SK-N-SH (cell line): Measurements from ENCODE around the gene BAAT. TPM values are rescaled to one million over a fixed set of nuclear protein-coding genes. Genes with fewer than 3 reads are reported as not detected.

ENCODE experiments used
- CTCF ChIA-PET: fragments of 300-600, 350-600 bp; formaldehyde crosslinking; extraction: SDS; loops from one replicate; lab custom pipeline; 2021; lab: Yijun Ruan, JAX
- POLR2A ChIA-PET: fragments of 350-600 bp; sonication (Branson Sonifier 250); formaldehyde crosslinking; extraction: SDS; loops from one replicate; lab custom pipeline; 2020; ENCODE audit warnings: antibody characterized with exemption, inconsistent platforms; lab: Yijun Ruan, JAX
- DNase-seq: peaks from one replicate; pipeline ENCODE4 v3.0.0; 2012
- H2AFZ ChIP-seq: fragments of 200-600 bp; sonication (generic); 2 replicates; pipeline ENCODE4 v1.8.1; 2016; ENCODE audit warnings: antibody characterized with exemption, mild to moderate bottlenecking, low read depth
- H3F3A ChIP-seq: fragments of 200-600 bp; sonication (generic); replicated peaks from 2 replicates; pipeline ENCODE3; 2016; ENCODE audit warnings: antibody characterized with exemption, mild to moderate bottlenecking; ENCODE audit not compliant: insufficient read depth
- H3K27ac ChIP-seq, 2 experiments: fragments of 200-500 bp in 1 of 2; fragments of 200-600 bp in 1 of 2; sonication (Bioruptor generic) in 1 of 2; sonication (generic), shearing (Covaris generic) in 1 of 2; 2 replicates each; pipeline versions ENCODE4 v1.5.1 to v1.6.1; 2014 to 2016; ENCODE audit warnings: low read depth in 2 of 2, inconsistent platforms in 1 of 2, low read length in 1 of 2, mild to moderate bottlenecking in 1 of 2, mixed read lengths in 1 of 2
- H3K27me3 ChIP-seq: fragments of 200-600 bp; sonication (generic), shearing (Covaris generic); 2 replicates; pipeline ENCODE4 v1.6.1; 2016; ENCODE audit warnings: mixed run types; ENCODE audit not compliant: insufficient read depth
- H3K36me3 ChIP-seq, 2 experiments: fragments of 200-500 bp in 1 of 2; fragments of 200-600 bp in 1 of 2; sonication (Bioruptor generic) in 1 of 2; sonication (generic) in 1 of 2; replicated peaks in 1 of 2; 2 replicates each; pipeline versions ENCODE3 to v1.5.1; 2014 to 2016; ENCODE audit warnings: low read length in 1 of 2, mild to moderate bottlenecking in 1 of 2; ENCODE audit not compliant: insufficient read depth in 2 of 2, control insufficient read depth in 1 of 2
- H3K4me1 ChIP-seq, 2 experiments: fragments of 200-500 bp in 1 of 2; fragments of 200-600 bp in 1 of 2; sonication (Bioruptor generic) in 1 of 2; sonication (generic), shearing (Covaris generic) in 1 of 2; 2 replicates each; pipeline versions ENCODE4 v1.5.1 to v1.6.1; 2014 to 2016; ENCODE audit warnings: low read depth in 1 of 2, low read length in 1 of 2, mixed run types in 1 of 2; ENCODE audit not compliant: insufficient read depth in 2 of 2, control insufficient read depth in 1 of 2
- H3K4me2 ChIP-seq: fragments of 200-600 bp; sonication (generic), shearing (Covaris generic); 2 replicates; pipeline ENCODE4 v1.6.1; 2017; ENCODE audit warnings: mixed run types
- H3K4me3 ChIP-seq, 2 experiments: fragments of 200-500 bp in 1 of 2; fragments of 200-600 bp in 1 of 2; sonication (Bioruptor generic) in 1 of 2; sonication (generic), shearing (Covaris generic) in 1 of 2; 2 replicates each; pipeline versions ENCODE4 v1.5.1 to v1.8.1; 2014 to 2016; ENCODE audit warnings: low read depth in 2 of 2, inconsistent platforms in 1 of 2, low read length in 1 of 2, mild to moderate bottlenecking in 1 of 2, mixed read lengths in 1 of 2, moderate library complexity in 1 of 2
- H3K79me2 ChIP-seq: fragments of 200-600 bp; sonication (generic); 2 replicates; pipeline ENCODE4 v1.8.1; 2017; ENCODE audit warnings: mild to moderate bottlenecking; ENCODE audit not compliant: insufficient read depth
- H3K9ac ChIP-seq: fragments of 200-600 bp; sonication (generic); 2 replicates; pipeline ENCODE4 v1.6.1; 2017; ENCODE audit warnings: mixed run types
- H3K9me2 ChIP-seq: fragments of 200-600 bp; sonication (generic); 2 replicates; pipeline ENCODE4 v1.6.1; 2017; ENCODE audit warnings: mixed run types
- H3K9me3 ChIP-seq: fragments of 200-600 bp; sonication (generic); 2 replicates; pipeline ENCODE4 v1.6.1; 2017; ENCODE audit warnings: mixed run types, mild to moderate bottlenecking, moderate library complexity
- H4K20me1 ChIP-seq: fragments of 200-600 bp; sonication (generic); 2 replicates; pipeline ENCODE4 v1.6.1; 2017; ENCODE audit warnings: mild to moderate bottlenecking, mixed run types; ENCODE audit not compliant: insufficient read depth
- ELF1 ChIP-seq: IDR thresholded peaks from 2 replicates; pipeline ENCODE4 v1.4.0; 2012
- FOXJ3 ChIP-seq: sonication (generic); formaldehyde crosslinking; IDR thresholded peaks from 2 replicates; pipeline ENCODE4 v1.5.1; 2020; ENCODE audit warnings: mild to moderate bottlenecking, missing genetic modification reagents
- FOXM1 ChIP-seq: IDR thresholded peaks from 2 replicates; pipeline ENCODE4 v1.4.0; 2012; ENCODE audit warnings: low read depth, mild to moderate bottlenecking
- GATA2 ChIP-seq: sonication (generic); formaldehyde crosslinking; IDR thresholded peaks from 2 replicates; pipeline ENCODE4 v1.5.0; 2020; ENCODE audit warnings: mild to moderate bottlenecking, missing genetic modification reagents
- MAX ChIP-seq: IDR thresholded peaks from 2 replicates; pipeline ENCODE4 v1.4.0; 2012; ENCODE audit warnings: low read depth
- MXI1 ChIP-seq: IDR thresholded peaks from 2 replicates; pipeline ENCODE4 v1.6.1; 2012; ENCODE audit warnings: mild to moderate bottlenecking, low read depth, low read length, improper control_type of control experiment
- NRF1 ChIP-seq: IDR thresholded peaks from 2 replicates; pipeline ENCODE4 v1.6.1; 2012; ENCODE audit warnings: low read depth, mild to moderate bottlenecking, low read length
- PBX3 ChIP-seq: IDR thresholded peaks from 2 replicates; pipeline ENCODE4; 2012
- POLR2AphosphoS5 ChIP-seq: IDR thresholded peaks from 2 replicates; pipeline ENCODE4 v1.6.1; 2012; ENCODE audit warnings: low read depth, low read length
- RXRA ChIP-seq: IDR thresholded peaks from 2 replicates; pipeline ENCODE4 v1.4.0; 2012; ENCODE audit warnings: low read depth, mild to moderate bottlenecking, borderline replicate concordance
- SIN3A ChIP-seq: IDR thresholded peaks from 2 replicates; pipeline ENCODE4 v1.6.1; 2012; ENCODE audit warnings: low read depth, mild to moderate bottlenecking, low read length, moderate library complexity, borderline replicate concordance
- TEAD4 ChIP-seq: IDR thresholded peaks from 2 replicates; pipeline ENCODE4 v1.4.0; 2012; ENCODE audit warnings: mild to moderate bottlenecking, borderline replicate concordance; ENCODE audit not compliant: insufficient read depth
- USF1 ChIP-seq: IDR thresholded peaks from 2 replicates; pipeline ENCODE4 v1.4.0; 2012; ENCODE audit warnings: low read depth, borderline replicate concordance
- YY1 ChIP-seq: IDR thresholded peaks from 2 replicates; pipeline ENCODE4 v1.4.0; 2012; ENCODE audit warnings: low read depth, mild to moderate bottlenecking
- polyA plus RNA-seq, 3 experiments: library from polyadenylated mRNA; depleted of rRNA; stranded (reverse); fragments of >200 nt; gene quantifications; 2 replicates each; pipeline ENCODE4 v1.2.3, GENCODE V29; 2012
- TF ChIP-seq, protein P1 (sequence below): IDR thresholded peaks from 2 replicates; pipeline ENCODE4 v1.4.0; 2012; ENCODE audit warnings: low read depth, borderline replicate concordance
- TF ChIP-seq, protein P2 (sequence below): IDR thresholded peaks from 2 replicates; pipeline ENCODE4 v1.6.1; 2012; ENCODE audit warnings: mild to moderate bottlenecking, low read depth, low read length, moderate library complexity

BAAT gene
- polyA plus RNA-seq, 1 of the 3 experiments (the other 2 are of a cell fraction), result 0.02 TPM

DNA sequence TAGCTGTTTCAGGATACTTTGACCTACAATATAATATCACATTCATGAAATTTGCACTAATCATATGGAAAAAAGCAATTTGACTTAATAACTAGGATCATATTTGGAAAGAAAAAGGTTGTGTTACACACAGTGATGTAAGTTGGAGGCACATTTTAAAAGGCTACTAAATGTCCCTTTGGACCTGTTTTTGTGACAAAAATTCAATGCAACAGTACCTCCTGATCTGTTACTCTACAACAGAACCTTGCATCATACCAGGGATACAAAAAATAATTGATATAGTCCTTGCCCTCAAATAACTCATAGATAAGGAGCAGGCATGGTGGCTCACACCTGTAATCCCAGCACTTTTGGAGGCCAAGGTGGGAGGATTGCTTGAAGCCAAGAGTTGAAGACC is 67.1 kb downstream of the BAAT start:
- Histone ChIP-seq H3K4me3 (no peak overlapping the region), H3K79me2 (no peaks in the 10 kb centered on the region), H3K9me3 (no peaks in the 10 kb centered on the region), H3K9ac (no peak overlapping the region), H3K27ac (no peak overlapping the region), H3K9me2 (no peaks in the 10 kb centered on the region), H3K27me3 (no peaks in the 10 kb centered on the region; the same call in 1 of the 2 replicates), H2AFZ (no peak overlapping the region), H4K20me1 (no peaks in the 10 kb centered on the region), H3K4me2 (no peak overlapping the region), H3F3A (no peaks in the 10 kb centered on the region), H3K4me1 (no peaks in the 10 kb centered on the region), H3K36me3 (no peaks in the 10 kb centered on the region)
- POLR2A ChIA-PET, result no interaction called here
- TF ChIP-seq SIN3A (no peak), MAX (no peak), PBX3 (no peak), RXRA (no peak), NRF1 (no peak), FOXM1 (no peak), FOXJ3 (CRISPR knock-in tag) (no peak), YY1 (no peak), GATA2 (CRISPR knock-in tag) (no peak), MXI1 (no peak), ELF1 (no peak), POLR2AphosphoS5 (no peak), USF1 (no peak), TEAD4 (no peak)
- TF ChIP-seq, protein P1, sequence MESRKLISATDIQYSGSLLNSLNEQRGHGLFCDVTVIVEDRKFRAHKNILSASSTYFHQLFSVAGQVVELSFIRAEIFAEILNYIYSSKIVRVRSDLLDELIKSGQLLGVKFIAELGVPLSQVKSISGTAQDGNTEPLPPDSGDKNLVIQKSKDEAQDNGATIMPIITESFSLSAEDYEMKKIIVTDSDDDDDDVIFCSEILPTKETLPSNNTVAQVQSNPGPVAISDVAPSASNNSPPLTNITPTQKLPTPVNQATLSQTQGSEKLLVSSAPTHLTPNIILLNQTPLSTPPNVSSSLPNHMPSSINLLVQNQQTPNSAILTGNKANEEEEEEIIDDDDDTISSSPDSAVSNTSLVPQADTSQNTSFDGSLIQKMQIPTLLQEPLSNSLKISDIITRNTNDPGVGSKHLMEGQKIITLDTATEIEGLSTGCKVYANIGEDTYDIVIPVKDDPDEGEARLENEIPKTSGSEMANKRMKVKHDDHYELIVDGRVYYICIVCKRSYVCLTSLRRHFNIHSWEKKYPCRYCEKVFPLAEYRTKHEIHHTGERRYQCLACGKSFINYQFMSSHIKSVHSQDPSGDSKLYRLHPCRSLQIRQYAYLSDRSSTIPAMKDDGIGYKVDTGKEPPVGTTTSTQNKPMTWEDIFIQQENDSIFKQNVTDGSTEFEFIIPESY, result no peak
- TF ChIP-seq, protein P2, sequence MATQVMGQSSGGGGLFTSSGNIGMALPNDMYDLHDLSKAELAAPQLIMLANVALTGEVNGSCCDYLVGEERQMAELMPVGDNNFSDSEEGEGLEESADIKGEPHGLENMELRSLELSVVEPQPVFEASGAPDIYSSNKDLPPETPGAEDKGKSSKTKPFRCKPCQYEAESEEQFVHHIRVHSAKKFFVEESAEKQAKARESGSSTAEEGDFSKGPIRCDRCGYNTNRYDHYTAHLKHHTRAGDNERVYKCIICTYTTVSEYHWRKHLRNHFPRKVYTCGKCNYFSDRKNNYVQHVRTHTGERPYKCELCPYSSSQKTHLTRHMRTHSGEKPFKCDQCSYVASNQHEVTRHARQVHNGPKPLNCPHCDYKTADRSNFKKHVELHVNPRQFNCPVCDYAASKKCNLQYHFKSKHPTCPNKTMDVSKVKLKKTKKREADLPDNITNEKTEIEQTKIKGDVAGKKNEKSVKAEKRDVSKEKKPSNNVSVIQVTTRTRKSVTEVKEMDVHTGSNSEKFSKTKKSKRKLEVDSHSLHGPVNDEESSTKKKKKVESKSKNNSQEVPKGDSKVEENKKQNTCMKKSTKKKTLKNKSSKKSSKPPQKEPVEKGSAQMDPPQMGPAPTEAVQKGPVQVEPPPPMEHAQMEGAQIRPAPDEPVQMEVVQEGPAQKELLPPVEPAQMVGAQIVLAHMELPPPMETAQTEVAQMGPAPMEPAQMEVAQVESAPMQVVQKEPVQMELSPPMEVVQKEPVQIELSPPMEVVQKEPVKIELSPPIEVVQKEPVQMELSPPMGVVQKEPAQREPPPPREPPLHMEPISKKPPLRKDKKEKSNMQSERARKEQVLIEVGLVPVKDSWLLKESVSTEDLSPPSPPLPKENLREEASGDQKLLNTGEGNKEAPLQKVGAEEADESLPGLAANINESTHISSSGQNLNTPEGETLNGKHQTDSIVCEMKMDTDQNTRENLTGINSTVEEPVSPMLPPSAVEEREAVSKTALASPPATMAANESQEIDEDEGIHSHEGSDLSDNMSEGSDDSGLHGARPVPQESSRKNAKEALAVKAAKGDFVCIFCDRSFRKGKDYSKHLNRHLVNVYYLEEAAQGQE, result no peak
- CTCF ChIA-PET, result no interaction called here
- no peak for DNase-seq
